Measurements from ENCODE around the gene SPCS2.

Gene SPCS2

GRCh38 chr11:74948898-74949752 is at the start of gene SPCS2, which contains the start of gene XRRA1:
TSS of gene SPCS2 (plus strand) at chr11:74949266. CDS start at chr11:74949286, 20 bp downstream.
TSS of gene XRRA1 (minus strand) at chr11:74949091. CDS start at chr11:74940878, 8,213 bp downstream.
- peak; percentile 97 to 99 for DNase-seq (ENCODE audit: low read depth in 2 of 2)

GRCh38 chr11:74902342-74902741 is 46.7 kb upstream of the SPCS2 start:
- no peak for DNase-seq (ENCODE audit: low read depth in 2 of 2)

- DNase-seq (ENCODE audit: low read depth in 2 of 2) = no peak
These were observed 43.7 kb upstream of the SPCS2 start for GRCh38 chr11:74905326-74905725.

- no peak for DNase-seq (ENCODE audit: low read depth in 2 of 2)
These were observed 39.7 kb upstream of the SPCS2 start for GRCh38 chr11:74909385-74909784.

- no peak for DNase-seq (ENCODE audit: low read depth in 2 of 2)
These were observed 39.3 kb upstream of the SPCS2 start for GRCh38 chr11:74909812-74910211.

GRCh38 chr11:74923125-74923524 is 25.9 kb upstream of the SPCS2 start:
- DNase-seq (ENCODE audit: low read depth in 2 of 2) = no peak

- DNase-seq (ENCODE audit: low read depth in 2 of 2) = no peak
These were observed 23.8 kb upstream of the SPCS2 start for GRCh38 chr11:74925281-74925680.

GRCh38 chr11:74926304-74927030 is 22.6 kb upstream of the SPCS2 start:
- DNase-seq (ENCODE audit: low read depth in 2 of 2) = no peak

GRCh38 chr11:74927496-74927895 is 21.6 kb upstream of the SPCS2 start:
- no peak for DNase-seq (ENCODE audit: low read depth in 2 of 2)

- DNase-seq (ENCODE audit: low read depth in 2 of 2) = peak; percentile 26 to 54
These were observed 19.4 kb upstream of the SPCS2 start for GRCh38 chr11:74929431-74930363.

GRCh38 chr11:74932169-74932568 is 16.9 kb upstream of the SPCS2 start:
- DNase-seq (ENCODE audit: low read depth in 2 of 2) = no peak

- no peak for DNase-seq (ENCODE audit: low read depth in 2 of 2)
These were observed 16.3 kb upstream of the SPCS2 start for GRCh38 chr11:74932797-74933196.

GRCh38 chr11:74933765-74934164 is 15.3 kb upstream of the SPCS2 start:
- no peak for DNase-seq (ENCODE audit: low read depth in 2 of 2)

GRCh38 chr11:74935285-74935684 is 13.8 kb upstream of the SPCS2 start:
- no peak for DNase-seq (ENCODE audit: low read depth in 2 of 2)

GRCh38 chr11:74936087-74936486 is 13.0 kb upstream of the SPCS2 start:
- no peak for DNase-seq (ENCODE audit: low read depth in 2 of 2)

GRCh38 chr11:74936976-74937375 is 12.1 kb upstream of the SPCS2 start:
- no peak for DNase-seq (ENCODE audit: low read depth in 2 of 2)

GRCh38 chr11:74937696-74938475 is 11.2 kb upstream of the SPCS2 start:
- DNase-seq (ENCODE audit: low read depth in 2 of 2) = no peak

GRCh38 chr11:74941492-74941891 is 7.6 kb upstream of the SPCS2 start:
- no peak for DNase-seq (ENCODE audit: low read depth in 2 of 2)

- DNase-seq (ENCODE audit: low read depth in 2 of 2) = no peak
These were observed 6.8 kb upstream of the SPCS2 start for GRCh38 chr11:74942073-74942759.

- DNase-seq (ENCODE audit: low read depth in 2 of 2) = no peak
These were observed 544 bp upstream of the SPCS2 start for GRCh38 chr11:74948546-74948897.

- DNase-seq (ENCODE audit: low read depth in 2 of 2) = no peak
These were observed 679 bp downstream of the SPCS2 start for GRCh38 chr11:74949753-74950137.

All from stimulated activated CD4-positive, alpha-beta T cell treated with anti-CD3 and anti-CD28 coated beads, Interleukin-15, amount 100 ng/mL, for 48 hours (primary cell).